H1 (cell line): ENCODE data around the gene TMEM63C. TPM values are rescaled to one million over a fixed set of nuclear protein-coding genes. Genes with fewer than 3 reads are reported as not detected.

ENCODE experiments used
- CTCF ChIA-PET: fragments of 300-600 bp; sonication (Branson Sonifier 250); formaldehyde crosslinking; loops from one replicate; lab custom pipeline; 2021; ENCODE audit not compliant: partially characterized antibody; lab: Charles Lee
- POLR2A ChIA-PET: fragments of 300-600 bp; sonication (Branson Sonifier 250); formaldehyde crosslinking; loops from one replicate; lab custom pipeline; 2021; ENCODE audit warnings: inconsistent platforms; ENCODE audit not compliant: partially characterized antibody; lab: Charles Lee
- DNase-seq, 2 experiments: peaks; one replicate each; pipeline versions ENCODE4 v3.0.0 to v3.0.0-alpha.2; 2010 to 2022; ENCODE audit warnings: low spot score in 2 of 2, low read depth in 1 of 2, mixed read lengths in 1 of 2
- FAIRE-seq: peaks from 2 replicates; lab custom pipeline; 2011; peaks lifted over from hg19 to GRCh38; lab: Jason Lieb, UNC
- H2AFZ ChIP-seq: 2 replicates; pipeline ENCODE4 v1.8.1; 2012; ENCODE audit warnings: low read length, inconsistent platforms
- H2AK5ac ChIP-seq: 2 replicates; pipeline ENCODE4 v1.6.1; 2013; ENCODE audit warnings: low read depth, low read length
- H2BK120ac ChIP-seq: replicated peaks from 2 replicates; pipeline ENCODE3; 2013; ENCODE audit warnings: low read depth, low read length, inconsistent platforms
- H2BK12ac ChIP-seq: 2 replicates; pipeline ENCODE4 v1.6.1; 2013; ENCODE audit warnings: low read depth, low read length
- H2BK15ac ChIP-seq: 2 replicates; pipeline ENCODE4 v1.6.1; 2013; ENCODE audit warnings: low read length
- H2BK20ac ChIP-seq: 2 replicates; pipeline ENCODE4 v1.6.1; 2013; ENCODE audit warnings: low read length
- H2BK5ac ChIP-seq: 2 replicates; pipeline ENCODE4 v1.6.1; 2013; ENCODE audit warnings: low read depth, low read length
- H3K14ac ChIP-seq: 2 replicates; pipeline ENCODE4 v1.6.1; 2013; ENCODE audit warnings: inconsistent platforms; ENCODE audit not compliant: insufficient read length
- H3K18ac ChIP-seq: 2 replicates; pipeline ENCODE4 v1.6.1; 2013; ENCODE audit warnings: low read length; ENCODE audit errors: extremely low read depth
- H3K23ac ChIP-seq: 2 replicates; pipeline ENCODE4 v1.6.1; 2013; ENCODE audit warnings: inconsistent platforms; ENCODE audit not compliant: insufficient read length
- H3K23me2 ChIP-seq: 2 replicates; pipeline ENCODE4 v1.6.1; 2013; ENCODE audit warnings: low read depth, low read length
- H3K27ac ChIP-seq: 2 replicates; pipeline ENCODE4 v1.6.1; 2011; ENCODE audit warnings: low read depth, low read length, inconsistent platforms
- H3K27me3 ChIP-seq, 4 experiments: replicated peaks in 1 of 4; 1 replicate in 1 of 4; 2 replicates in 3 of 4; pipeline versions ENCODE4 v1.6.1 to v1.8.1; 2011 to 2013; ENCODE audit warnings: low read length in 3 of 4, mild to moderate bottlenecking in 3 of 4, inconsistent platforms in 2 of 4, mixed read lengths in 2 of 4, moderate library complexity in 1 of 4; ENCODE audit not compliant: control insufficient read depth in 3 of 4, insufficient read depth in 3 of 4; ENCODE audit errors: extremely low read depth in 1 of 4
- H3K36me3 ChIP-seq, 4 experiments: 2 replicates each; pipeline versions ENCODE4 v1.6.1 to v1.8.1; 2011 to 2013; ENCODE audit warnings: mild to moderate bottlenecking in 4 of 4, low read length in 3 of 4, moderate library complexity in 2 of 4, control low read depth in 1 of 4, inconsistent platforms in 1 of 4; ENCODE audit not compliant: insufficient read depth in 4 of 4, control insufficient read depth in 2 of 4
- H3K4ac ChIP-seq: replicated peaks from 2 replicates; pipeline ENCODE3; 2013; ENCODE audit warnings: low read length, low read depth, mixed read lengths, inconsistent platforms; ENCODE audit not compliant: insufficient read length
- H3K4me1 ChIP-seq, 4 experiments: replicated peaks in 1 of 4; 1 replicate in 1 of 4; 2 replicates in 3 of 4; pipeline versions ENCODE4 v1.6.1 to v1.8.1; 2011 to 2013; ENCODE audit warnings: low read length in 3 of 4, inconsistent platforms in 2 of 4, mixed read lengths in 1 of 4; ENCODE audit not compliant: insufficient read depth in 4 of 4, control insufficient read depth in 3 of 4
- H3K4me2 ChIP-seq, 2 experiments: 2 replicates each; pipeline versions ENCODE4 v1.6.1 to v1.8.1; 2011 to 2013; ENCODE audit warnings: low read depth in 2 of 2, low read length in 2 of 2, control low read depth in 1 of 2, inconsistent platforms in 1 of 2, mild to moderate bottlenecking in 1 of 2; ENCODE audit not compliant: insufficient read depth in 1 of 2
- H3K4me3 ChIP-seq, 4 experiments: fragments of 200-600, 300-600 bp in 1 of 4; sonication (generic), shearing (Covaris generic), sonication (Bioruptor Twin) in 1 of 4; 2 replicates each; pipeline versions ENCODE4 v1.5.1 to v1.8.1; 2011 to 2016; ENCODE audit warnings: low read length in 4 of 4, low read depth in 3 of 4, control low read depth in 2 of 4, inconsistent platforms in 2 of 4, mild to moderate bottlenecking in 2 of 4, mixed read lengths in 1 of 4, moderate library complexity in 1 of 4; ENCODE audit not compliant: insufficient read depth in 2 of 4; ENCODE audit errors: extremely low read depth in 1 of 4
- H3K56ac ChIP-seq: replicated peaks from 2 replicates; pipeline ENCODE3; 2013; ENCODE audit warnings: low read depth, mild to moderate bottlenecking, mixed read lengths, low read length, inconsistent platforms; ENCODE audit not compliant: insufficient read length
- H3K79me1 ChIP-seq: 2 replicates; pipeline ENCODE4 v1.6.1; 2013; ENCODE audit warnings: low read depth, low read length, control low read depth
- H3K79me2 ChIP-seq, 2 experiments: 2 replicates each; pipeline versions ENCODE4 v1.6.1 to v1.8.1; 2012 to 2013; ENCODE audit warnings: low read length in 2 of 2, mild to moderate bottlenecking in 2 of 2, inconsistent platforms in 1 of 2; ENCODE audit not compliant: insufficient read depth in 2 of 2, control insufficient read depth in 1 of 2
- H3K9ac ChIP-seq, 4 experiments: replicated peaks in 1 of 4; 1 replicate in 1 of 4; 2 replicates in 3 of 4; pipeline versions ENCODE4 v1.6.1 to v1.8.1; 2011 to 2013; ENCODE audit warnings: low read depth in 3 of 4, low read length in 3 of 4, control low read depth in 2 of 4, mild to moderate bottlenecking in 2 of 4, moderate library complexity in 2 of 4, inconsistent platforms in 1 of 4; ENCODE audit errors: extremely low read depth in 1 of 4
- H3K9me3 ChIP-seq, 2 experiments: 2 replicates each; pipeline versions ENCODE4 v1.6.1 to v1.8.1; 2012 to 2013; ENCODE audit warnings: mild to moderate bottlenecking in 2 of 2, moderate library complexity in 2 of 2, control low read depth in 1 of 2, inconsistent platforms in 1 of 2, low read depth in 1 of 2, low read length in 1 of 2, mixed read lengths in 1 of 2; ENCODE audit not compliant: insufficient read depth in 2 of 2
- H4K20me1 ChIP-seq, 2 experiments: replicated peaks in 1 of 2; 2 replicates each; pipeline versions ENCODE3 to v1.8.1; 2011 to 2013; ENCODE audit warnings: inconsistent platforms in 2 of 2, low read length in 2 of 2, mild to moderate bottlenecking in 1 of 2; ENCODE audit not compliant: insufficient read depth in 2 of 2, control insufficient read depth in 1 of 2
- H4K5ac ChIP-seq: 2 replicates; pipeline ENCODE4 v1.6.1; 2013; ENCODE audit warnings: low read length, low read depth, mixed read lengths, inconsistent platforms; ENCODE audit not compliant: insufficient read length
- H4K8ac ChIP-seq: 2 replicates; pipeline ENCODE4 v1.8.0; 2013; ENCODE audit warnings: mild to moderate bottlenecking, moderate library complexity, low read length, inconsistent platforms; ENCODE audit not compliant: insufficient read depth; ENCODE audit errors: extremely low read depth
- H4K91ac ChIP-seq: replicated peaks from 2 replicates; pipeline ENCODE3; 2013; ENCODE audit warnings: low read length, mixed read lengths, inconsistent platforms; ENCODE audit not compliant: insufficient read length
- BACH1 ChIP-seq: IDR thresholded peaks from 2 replicates; pipeline ENCODE4 v1.6.1; 2012; ENCODE audit warnings: low read length, improper control_type of control experiment
- BCL11A ChIP-seq, 2 experiments: IDR thresholded peaks; one replicate each; pipeline ENCODE4 v1.6.1; 2011; ENCODE audit warnings: low read depth in 2 of 2, low read length in 2 of 2, mild to moderate bottlenecking in 2 of 2
- BRCA1 ChIP-seq: IDR thresholded peaks from 2 replicates; pipeline ENCODE4 v1.6.1; 2012; ENCODE audit warnings: low read depth, low read length, improper control_type of control experiment
- GTF2F1 ChIP-seq: IDR thresholded peaks from 2 replicates; pipeline ENCODE4 v1.6.1; 2012; ENCODE audit warnings: low read depth, low read length, improper control_type of control experiment, borderline replicate concordance
- NRF1 ChIP-seq: IDR thresholded peaks from 2 replicates; pipeline ENCODE4 v1.6.1; 2011; ENCODE audit warnings: mild to moderate bottlenecking, low read depth, low read length, improper control_type of control experiment
- SIRT6 ChIP-seq: IDR thresholded peaks from one replicate; pipeline ENCODE4 v1.7.1; 2012; ENCODE audit warnings: low read length, inconsistent platforms
- ZNF274 ChIP-seq: IDR thresholded peaks from 2 replicates; pipeline ENCODE4 v1.7.0; 2012; ENCODE audit warnings: low read length, borderline replicate concordance; ENCODE audit errors: extremely low read depth
- WGBS, 2 experiments: shearing (Covaris generic) in 1 of 2; methylation state at CpG; one replicate each; pipeline versions ENCODE4 v1.1.6 to v1.1.7; 2013 to 2015; ENCODE audit warnings: low lambda C conversion rate in 2 of 2, mixed read lengths in 2 of 2, inconsistent platforms in 1 of 2, low coverage in 1 of 2, missing lambda C conversion rate in 1 of 2; ENCODE audit not compliant: insufficient replicate concordance in 2 of 2, insufficient coverage in 1 of 2, insufficient read length in 1 of 2; ENCODE audit errors: extremely low coverage in 1 of 2, missing lambda C conversion rate in 1 of 2; 5-methylcytosine and 5-hydroxymethylcytosine counted together
- polyA plus RNA-seq, 7 experiments: library from polyadenylated mRNA; depleted of rRNA in 3 of 7; stranded (reverse) in 5 of 7; unstranded in 2 of 7; fragments of >200 nt in 5 of 7; fragments of 200-250 nt in 2 of 7; gene quantifications; 1 replicate in 5 of 7; 2 replicates in 1 of 7; 4 replicates in 1 of 7; pipeline versions ENCODE4 v1.2.1 to v1.2.3, GENCODE V29; 2011 to 2013; ENCODE audit warnings: missing spikeins in 2 of 7, mixed read lengths in 2 of 7
- total RNA-seq: library from RNA; stranded (reverse); fragmentation: NEBNext Ultra II Directional; extraction: Animal tissue kit (Norgen Biotek cat#: 25700); gene quantifications from 2 replicates; pipeline ENCODE4 v1.2.1, GENCODE V29; 2021

The TMEM63C gene
- total and polyA plus RNA-seq, 2 of the 8 experiments (the other 6 are each of a cell fraction or from before 2014, with no cell fraction given), result 3.0 to 7.6 TPM

- H3K4me3 ChIP-seq, result no peak overlapping the region
- no peak overlapping the region for H2BK20ac ChIP-seq
- no peak overlapping the region for H3K4ac ChIP-seq
- peaks cover 8 to 24% (median 23%) of the 10 kb centered on the region in 4 experiments for H3K27me3 ChIP-seq
- no peak overlapping the region for H2BK5ac ChIP-seq
- no peaks in the 10 kb centered on the region for H3K79me1 ChIP-seq
- H3K4me2 ChIP-seq, result no peak overlapping the region
- H2BK15ac ChIP-seq, result no peak overlapping the region
- DNase-seq (no peak), FAIRE-seq (no peak)
- no peaks in the 10 kb centered on the region for H3K9me3 ChIP-seq
- H2AFZ ChIP-seq, result no peak overlapping the region
- no peak overlapping the region for H4K91ac ChIP-seq
- H3K56ac ChIP-seq, result no peak overlapping the region
- no peak overlapping the region for H4K5ac ChIP-seq
- H3K9ac ChIP-seq, result no peak overlapping the region
- no peak overlapping the region for H3K14ac ChIP-seq
- CTCF ChIA-PET, result interaction anchor here (0.7 to 5.6 kb wide), 31 partner anchors 8 to 491 kb away, joined by 3 to 32 read pairs (median 4); partner anchors contain the start of gene ZDHHC22
- H2BK12ac ChIP-seq, result no peak overlapping the region
- no peak overlapping the region for H3K27ac ChIP-seq
- no peak overlapping the region for H2AK5ac ChIP-seq
- POLR2A ChIA-PET, result interaction anchor here (0.6 to 1.0 kb wide), 2 partner anchors 165 to 1475 kb away, joined by 3 to 4 read pairs; no protein-coding TSS in a partner anchor
- H3K23me2 ChIP-seq, result peaks cover 3% of the 10 kb centered on the region; the same call in 1 of the 2 replicates
- 77% methylated on average over 7 of the region's 8 CpGs; no CpG with 5 or more reads in 1 of the 2 experiments for WGBS, 2 experiments
- H2BK120ac ChIP-seq, result no peak overlapping the region
- peaks cover 0 to 4% (median 3%) of the 10 kb centered on the region in 4 experiments; a peak in 2 of 7 replicates for H3K4me1 ChIP-seq
- H3K18ac ChIP-seq, result no peak overlapping the region
- H3K36me3 ChIP-seq, result peaks cover 0 to 5% (median 3%) of the 10 kb centered on the region in 4 experiments; a peak in 3 of 8 replicates
- H4K8ac ChIP-seq, result peak overlapping the region; percentile 83; the same call in 1 of the 2 replicates
- no peak overlapping the region for H3K23ac ChIP-seq
- peaks cover 0 to 1% of the 10 kb centered on the region in 2 experiments for H4K20me1 ChIP-seq
- no peaks in the 10 kb centered on the region for H3K79me2 ChIP-seq
- TF ChIP-seq ZNF274 (no peak), NRF1 (no peak), SIRT6 (no peak), BCL11A (IDR thresholded peaks at IDR 0.05; ENCODE audit: low read depth in 2 of 2, low read length in 2 of 2) (no peak), BACH1 (no peak), GTF2F1 (no peak), BRCA1 (no peak)
Measured at GRCh38 chr14:77275601-77276017, 94.0 kb downstream of the TMEM63C start.
